ENCODE data around the gene STK39.

- TF ChIP-seq GATA3 (IDR thresholded peaks at IDR 0.05; ENCODE audit: low read depth, low read length) (0 out of 2 replicates have a peak, but pooled peaks have one; percentile 34), GATA2 (IDR thresholded peaks at IDR 0.05; ENCODE audit: low read depth, low read length) (peak; percentile 24; the same call in 1 of the 2 replicates)
Observed at GRCh38 chr2:168194784-168195522, 52.4 kb downstream of the STK39 start.

Measured in SH-SY5Y (cell line).